COLO668 (cell line): ENCODE results near the gene TMEM79.

Experiments used
- DNase-seq: peaks from one replicate; lab custom pipeline; 2025; ENCODE audit not compliant: unreplicated experiment; lab: John Stamatoyannopoulos, UW

Gene TMEM79

GRCh38 chr1:156262461-156263287, 21.5 kb upstream of the TMEM79 start:
- DNase-seq: no peak

- no peak for DNase-seq
These were observed 20.9 kb upstream of the TMEM79 start for GRCh38 chr1:156263288-156263655.

GRCh38 chr1:156266051-156266450, 18.1 kb upstream of the TMEM79 start:
- DNase-seq: no peak

- no peak for DNase-seq
These were observed 15.8 kb upstream of the TMEM79 start for GRCh38 chr1:156268336-156268735.

- DNase-seq: no peak
These were observed 13.8 kb upstream of the TMEM79 start for GRCh38 chr1:156270314-156270713.

- no peak for DNase-seq
These were observed 7.6 kb upstream of the TMEM79 start for GRCh38 chr1:156276532-156276931.

GRCh38 chr1:156276966-156277381, 7.2 kb upstream of the TMEM79 start:
- DNase-seq: no peak

GRCh38 chr1:156279837-156280236, 4.3 kb upstream of the TMEM79 start:
- no peak for DNase-seq

- DNase-seq: peak; percentile 12
These were observed 2.8 kb upstream of the TMEM79 start for GRCh38 chr1:156281281-156281680.

GRCh38 chr1:156281693-156282478, 2.2 kb upstream of the TMEM79 start:
- peak; percentile 64 for DNase-seq

GRCh38 chr1:156282479-156283222, 1.5 kb upstream of the TMEM79 start, which contains the start of gene SMG5:
Gene SMG5, minus strand, starts transcription at chr1:156282825. Its CDS starts 145 bp downstream, at chr1:156282680.
- DNase-seq: peak; percentile 98

GRCh38 chr1:156283521-156283920, 604 bp upstream of the TMEM79 start:
- no peak for DNase-seq

GRCh38 chr1:156284757-156285156, 632 bp downstream of the TMEM79 start:
- no peak for DNase-seq

GRCh38 chr1:156285437-156285836, 1.3 kb downstream of the TMEM79 start:
- DNase-seq: no peak

- no peak for DNase-seq
These were observed 1.9 kb downstream of the TMEM79 start for GRCh38 chr1:156286061-156286460.

GRCh38 chr1:156289857-156290256, 5.7 kb downstream of the TMEM79 start:
- DNase-seq: no peak

GRCh38 chr1:156291226-156292061, 7.3 kb downstream of the TMEM79 start:
- DNase-seq: peak; percentile 87

- no peak for DNase-seq
These were observed 8.9 kb downstream of the TMEM79 start for GRCh38 chr1:156293098-156293434.

- no peak for DNase-seq
These were observed 9.8 kb downstream of the TMEM79 start for GRCh38 chr1:156293895-156294294.

- peak; percentile 46 for DNase-seq
These were observed 11.3 kb downstream of the TMEM79 start, which contains the start of gene GLMP for GRCh38 chr1:156295391-156295947. Gene GLMP, minus strand, starts transcription at chr1:156295679. Its CDS starts 34 bp downstream, at chr1:156295645.
